Measurements from ENCODE around the gene TEX2. TPM values are rescaled to one million over a fixed set of nuclear protein-coding genes. Genes with fewer than 3 reads are reported as not detected.
"Not testable (repeated sequence)": the region's sequence is repeated elsewhere in the genome, so short reads cannot be mapped to it uniquely, and the experiment has no call there.

TEX2 gene
- total RNA-seq, 1 donor from 2014 or later, result 41.3 TPM

- no peak for DNase-seq
- peak; percentile 29 to 46 for ATAC-seq
- no peak overlapping the region for H3K4me3 ChIP-seq
- H3K9me3 ChIP-seq, result no peaks in the 10 kb centered on the region
- peaks cover 19% of the 10 kb centered on the region for H3K36me3 ChIP-seq
- H3K27ac ChIP-seq, result no peak overlapping the region
- H3K4me1 ChIP-seq, result peaks cover 16% of the 10 kb centered on the region
- intact Hi-C loops (cut with DNase I), result no loop called here
- TF ChIP-seq, protein P1, sequence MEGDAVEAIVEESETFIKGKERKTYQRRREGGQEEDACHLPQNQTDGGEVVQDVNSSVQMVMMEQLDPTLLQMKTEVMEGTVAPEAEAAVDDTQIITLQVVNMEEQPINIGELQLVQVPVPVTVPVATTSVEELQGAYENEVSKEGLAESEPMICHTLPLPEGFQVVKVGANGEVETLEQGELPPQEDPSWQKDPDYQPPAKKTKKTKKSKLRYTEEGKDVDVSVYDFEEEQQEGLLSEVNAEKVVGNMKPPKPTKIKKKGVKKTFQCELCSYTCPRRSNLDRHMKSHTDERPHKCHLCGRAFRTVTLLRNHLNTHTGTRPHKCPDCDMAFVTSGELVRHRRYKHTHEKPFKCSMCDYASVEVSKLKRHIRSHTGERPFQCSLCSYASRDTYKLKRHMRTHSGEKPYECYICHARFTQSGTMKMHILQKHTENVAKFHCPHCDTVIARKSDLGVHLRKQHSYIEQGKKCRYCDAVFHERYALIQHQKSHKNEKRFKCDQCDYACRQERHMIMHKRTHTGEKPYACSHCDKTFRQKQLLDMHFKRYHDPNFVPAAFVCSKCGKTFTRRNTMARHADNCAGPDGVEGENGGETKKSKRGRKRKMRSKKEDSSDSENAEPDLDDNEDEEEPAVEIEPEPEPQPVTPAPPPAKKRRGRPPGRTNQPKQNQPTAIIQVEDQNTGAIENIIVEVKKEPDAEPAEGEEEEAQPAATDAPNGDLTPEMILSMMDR (IDR thresholded peaks at IDR 0.05), result no peak
- no peaks in the 10 kb centered on the region for H3K27me3 ChIP-seq (ENCODE audit: low read depth)
Observed at GRCh38 chr17:64185101-64185500, 78.0 kb downstream of the TEX2 start.

DNA sequence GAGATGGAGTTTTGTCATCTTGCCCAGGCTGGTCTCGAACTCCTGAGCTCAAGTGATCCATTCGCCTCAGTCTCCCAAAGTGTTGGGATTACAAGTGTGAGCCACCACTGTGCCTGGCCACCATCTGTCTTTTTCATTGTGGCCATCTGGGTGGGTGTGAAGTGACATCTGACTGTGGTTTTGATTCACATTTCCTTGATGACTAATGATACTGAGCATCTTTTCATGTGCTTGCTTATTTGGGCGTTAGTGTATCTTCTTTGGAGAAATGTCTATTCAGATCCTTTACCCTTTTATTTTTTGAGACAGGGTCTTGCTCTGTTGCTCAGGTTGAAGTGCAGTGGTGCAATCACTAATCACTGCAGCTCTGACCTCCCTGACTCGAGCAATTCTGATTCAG lies 79.2 kb downstream of the TEX2 start:
- Histone ChIP-seq H3K4me1 (peaks cover 20% of the 10 kb centered on the region), H3K9me3 (no peaks in the 10 kb centered on the region), H3K36me3 (peaks cover 14% of the 10 kb centered on the region), H3K27me3 (ENCODE audit: low read depth) (no peaks in the 10 kb centered on the region), H3K4me3 (no peak overlapping the region), H3K27ac (no peak overlapping the region)
- DNase-seq (no peak), ATAC-seq (peak in 1 of 2 donors; percentile 37)
- intact Hi-C loops (cut with DNase I), result no loop called here
- TF ChIP-seq, protein P1 (IDR thresholded peaks at IDR 0.05), result no peak

GRCh38 chr17:64182325-64183012 lies 80.6 kb downstream of the TEX2 start:
- H3K27ac ChIP-seq, result no peak overlapping the region
- TF ChIP-seq, protein P1 (IDR thresholded peaks at IDR 0.05), result no peak

DNA sequence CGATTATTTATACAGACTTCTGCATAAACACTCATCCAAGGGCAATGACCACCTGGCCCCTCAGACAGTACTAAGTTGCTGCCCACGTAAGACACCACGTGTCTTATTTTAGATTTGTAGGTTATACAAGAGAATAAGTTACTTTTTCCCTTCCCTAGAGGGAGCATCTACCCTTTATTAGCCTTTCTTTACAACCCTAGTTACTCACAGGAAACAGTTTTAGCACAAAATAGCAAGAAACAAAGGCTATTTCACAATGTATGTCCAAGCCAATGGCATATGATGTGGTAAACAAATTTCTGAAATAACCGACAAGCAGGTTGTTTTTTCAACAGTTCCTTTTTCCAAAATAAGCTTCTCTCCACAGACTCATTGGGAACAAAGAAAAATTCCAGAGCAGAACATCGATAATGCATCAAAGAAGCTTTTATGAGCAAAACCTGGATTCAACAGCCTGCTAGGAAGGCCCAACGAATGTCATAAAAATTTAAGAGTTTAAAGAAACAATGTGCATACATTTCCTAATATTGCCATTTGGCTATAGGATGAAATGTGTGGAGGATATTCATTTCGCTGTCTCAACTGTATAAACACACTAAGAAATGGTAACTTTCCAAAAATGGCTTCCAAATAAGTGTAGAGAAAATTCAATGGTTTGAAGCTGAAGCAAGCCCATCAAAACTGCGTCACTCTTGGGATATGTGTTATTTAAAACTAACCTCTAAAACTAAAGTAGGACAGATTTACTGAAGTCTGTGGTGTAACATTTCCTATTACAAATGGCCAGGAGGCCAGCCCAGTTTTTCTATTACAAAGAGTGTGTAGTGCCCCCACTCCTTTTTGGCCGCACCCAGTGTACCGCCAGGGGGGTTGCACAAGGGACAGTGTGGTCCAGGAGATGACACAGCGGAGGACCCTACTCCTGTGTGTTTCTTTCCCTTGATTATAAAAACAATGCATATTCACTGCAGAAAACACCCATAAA lies 82.7 kb downstream of the TEX2 start:
- TF ChIP-seq, protein P1 (IDR thresholded peaks at IDR 0.05), result no peak
- Histone ChIP-seq H3K4me3 (no peak overlapping the region), H3K9me3 (no peaks in the 10 kb centered on the region), H3K4me1 (peaks cover 43% of the 10 kb centered on the region), H3K27ac (peak overlapping the region; percentile 53), H3K36me3 (no peaks in the 10 kb centered on the region), H3K27me3 (ENCODE audit: low read depth) (no peaks in the 10 kb centered on the region)
- DNase-seq, result peak; percentile 73
- intact Hi-C loops (cut with DNase I), result no loop called here
- ATAC-seq, result peak; percentile 55 to 79

More at GRCh38 chr17:64182325-64183012, 80.6 kb downstream of the TEX2 start:
- intact Hi-C loops (cut with DNase I), result no loop called here
- ATAC-seq, result no peak
- no peak overlapping the region for H3K4me3 ChIP-seq
- no peaks in the 10 kb centered on the region for H3K27me3 ChIP-seq (ENCODE audit: low read depth)
- no peak for DNase-seq
- H3K36me3 ChIP-seq, result peaks cover 8% of the 10 kb centered on the region
- H3K9me3 ChIP-seq, result no peaks in the 10 kb centered on the region
- peaks cover 31% of the 10 kb centered on the region for H3K4me1 ChIP-seq

GRCh38 chr17:64179024-64179423 lies 84.0 kb downstream of the TEX2 start:
- H3K36me3 ChIP-seq; intact Hi-C loops (cut with DNase I); H3K4me3 ChIP-seq; H3K27me3 ChIP-seq (ENCODE audit: low read depth); H3K27ac ChIP-seq; ATAC-seq; DNase-seq; H3K9me3 ChIP-seq: not testable (repeated sequence)
- peaks cover 49% of the 10 kb centered on the region for H3K4me1 ChIP-seq

All from lower lobe of right lung (tissue), 2 donors.